Measurements from ENCODE around the gene TSEN34.
A peak's percentile ranks its signal among the peaks of the same experiment; 100 is the strongest.

Gene TSEN34

DNA sequence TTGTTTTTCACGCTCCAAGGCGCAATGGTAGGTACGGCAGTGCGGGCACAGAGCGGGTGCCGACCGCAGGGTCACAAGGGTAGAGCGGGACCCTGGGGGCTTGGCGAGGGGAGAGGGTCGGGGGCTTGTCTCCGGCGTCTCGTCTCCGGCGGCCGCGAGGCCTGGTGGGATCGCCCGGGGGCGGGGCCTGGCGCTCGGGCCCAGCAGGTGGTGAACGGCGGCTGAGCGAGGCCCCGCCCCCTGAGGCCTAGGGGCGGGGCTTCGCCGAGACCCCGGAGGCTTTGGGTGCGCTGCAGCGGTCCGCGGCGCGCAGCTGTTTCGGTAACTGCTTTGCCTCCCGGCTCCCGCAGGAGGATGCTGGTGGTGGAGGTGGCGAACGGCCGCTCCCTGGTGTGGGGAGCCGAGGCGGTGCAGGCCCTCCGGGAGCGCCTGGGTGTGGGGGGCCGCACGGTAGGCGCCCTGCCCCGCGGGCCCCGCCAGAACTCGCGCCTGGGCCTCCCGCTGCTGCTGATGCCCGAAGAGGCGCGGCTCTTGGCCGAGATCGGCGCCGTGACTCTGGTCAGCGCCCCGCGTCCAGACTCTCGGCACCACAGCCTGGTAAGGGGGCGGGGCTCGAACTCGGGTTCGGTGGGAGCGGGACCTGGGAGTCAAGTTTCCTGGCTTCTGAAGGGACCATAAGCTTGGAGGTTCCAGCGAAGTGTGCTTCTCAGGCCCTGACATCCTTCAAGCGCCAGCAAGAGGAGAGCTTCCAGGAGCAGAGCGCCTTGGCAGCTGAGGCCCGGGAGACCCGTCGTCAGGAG lies at the start of gene TSEN34:
TSEN34 (plus strand) TSS at position 298 of the 800 bp plus-strand sequence; CDS start at position 355, 57 bp downstream.
- peak; percentile 97 for DNase-seq

DNA sequence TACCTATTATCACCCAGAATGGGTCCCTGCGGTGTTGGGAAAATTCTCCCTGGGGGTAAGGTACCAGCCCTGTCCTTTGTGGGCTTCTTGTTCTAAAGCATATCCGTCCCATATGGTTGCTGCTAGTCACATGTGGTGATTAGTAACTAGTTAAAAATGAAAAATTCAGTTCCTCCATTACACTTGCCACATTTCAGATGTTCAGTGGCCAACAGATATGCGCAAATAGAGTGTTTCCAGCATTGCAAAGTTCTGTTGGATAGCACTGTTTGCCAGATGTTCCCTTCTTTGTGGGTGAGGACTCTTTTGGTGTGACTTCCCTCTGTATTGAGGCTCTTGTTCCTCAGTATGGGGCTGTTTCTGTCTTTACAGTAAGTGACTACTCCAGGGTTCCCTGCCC lies 49.8 kb upstream of the TSEN34 start:
- no peak for DNase-seq

DNA sequence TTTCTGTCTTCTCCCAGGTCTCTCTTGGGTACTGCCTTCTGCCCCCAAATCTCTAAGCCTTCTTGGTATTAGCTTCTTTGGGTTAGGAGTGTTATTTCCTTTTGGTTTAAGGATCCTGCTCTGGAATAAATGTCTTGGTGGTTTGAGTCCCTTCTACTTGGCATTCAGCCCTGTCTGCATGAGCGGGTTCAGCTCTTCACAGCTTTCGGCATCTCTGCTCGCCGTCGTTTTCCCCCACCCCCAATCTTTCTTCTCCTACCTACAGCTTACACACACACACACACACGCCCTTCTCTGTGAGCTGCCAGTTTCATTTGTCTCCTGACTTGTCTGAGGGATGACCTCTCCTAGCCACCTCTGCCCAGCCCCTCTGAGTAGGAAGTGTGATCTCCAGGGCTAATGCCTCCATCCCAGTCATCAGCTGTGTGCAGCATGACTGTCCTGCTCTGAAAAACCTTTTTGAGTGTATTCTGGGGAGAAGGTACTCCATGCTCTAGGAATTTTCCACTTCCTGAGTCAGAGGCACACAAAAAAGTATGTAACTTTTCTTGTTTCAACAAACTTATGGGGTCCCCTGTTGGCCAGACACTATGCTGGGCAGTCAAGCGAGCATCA lies 48.8 kb upstream of the TSEN34 start:
- no peak for DNase-seq

DNA sequence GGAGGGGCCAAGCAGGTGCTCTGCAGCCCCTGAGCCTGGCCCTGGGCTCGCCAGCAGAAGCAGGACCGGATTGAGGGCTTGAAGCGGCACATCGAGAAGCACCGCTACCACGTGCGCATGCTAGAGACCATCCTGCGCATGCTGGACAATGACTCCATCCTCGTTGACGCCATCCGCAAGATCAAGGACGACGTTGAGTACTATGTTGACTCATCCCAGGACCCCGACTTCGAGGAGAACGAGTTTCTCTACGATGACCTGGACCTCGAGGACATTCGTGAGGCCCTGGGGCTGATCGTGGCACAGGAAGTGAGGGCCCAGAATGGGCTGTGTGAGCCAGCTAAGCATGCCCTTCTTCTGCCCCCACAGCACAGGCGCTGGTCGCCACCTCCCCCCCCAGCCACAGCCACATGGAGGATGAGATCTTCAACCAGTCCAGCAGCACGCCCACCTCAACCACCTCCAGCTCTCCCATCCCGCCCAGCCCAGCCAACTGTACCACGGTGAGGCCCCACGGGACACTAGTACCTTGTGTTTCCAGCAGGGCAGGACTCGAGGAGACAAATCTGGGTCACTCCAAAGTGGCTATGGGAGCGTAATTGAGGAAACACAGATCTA lies 45.5 kb upstream of the TSEN34 start:
- DNase-seq, result no peak

DNA sequence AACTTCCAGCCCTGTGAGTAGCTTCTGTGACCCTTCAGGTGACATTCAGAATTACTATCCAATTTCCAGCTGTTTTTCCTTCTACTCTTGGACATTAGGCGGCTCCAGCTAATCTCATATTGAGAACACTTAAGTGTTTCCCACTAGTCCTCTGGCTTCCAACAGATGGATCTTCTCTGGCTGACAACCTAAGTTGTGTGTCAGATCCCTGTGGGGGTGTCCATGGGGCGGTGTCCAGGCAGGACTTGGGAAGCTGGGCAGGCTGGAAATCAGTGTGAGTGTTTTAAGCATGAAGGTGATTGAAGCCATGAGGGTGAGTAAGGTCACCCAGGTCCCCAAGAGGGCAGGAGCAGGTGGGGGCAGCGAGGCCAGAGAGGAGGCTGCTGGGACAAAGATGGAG lies 43.4 kb upstream of the TSEN34 start:
- DNase-seq, result no peak

DNA sequence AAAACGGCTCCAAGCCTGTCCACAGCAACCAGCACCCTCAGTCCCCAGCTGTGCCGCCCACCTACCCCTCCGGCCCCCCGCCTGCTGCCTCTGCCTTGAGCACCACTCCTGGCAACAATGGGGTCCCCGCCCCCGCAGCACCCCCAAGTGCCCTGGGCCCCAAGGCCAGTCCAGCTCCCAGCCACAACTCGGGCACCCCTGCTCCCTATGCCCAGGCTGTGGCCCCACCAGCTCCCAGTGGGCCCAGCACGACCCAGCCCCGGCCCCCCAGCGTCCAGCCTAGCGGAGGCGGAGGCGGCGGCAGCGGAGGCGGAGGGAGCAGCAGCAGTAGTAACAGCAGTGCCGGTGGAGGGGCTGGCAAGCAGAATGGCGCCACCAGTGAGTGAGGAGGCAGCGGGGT lies 43.0 kb upstream of the TSEN34 start:
- no peak for DNase-seq

DNA sequence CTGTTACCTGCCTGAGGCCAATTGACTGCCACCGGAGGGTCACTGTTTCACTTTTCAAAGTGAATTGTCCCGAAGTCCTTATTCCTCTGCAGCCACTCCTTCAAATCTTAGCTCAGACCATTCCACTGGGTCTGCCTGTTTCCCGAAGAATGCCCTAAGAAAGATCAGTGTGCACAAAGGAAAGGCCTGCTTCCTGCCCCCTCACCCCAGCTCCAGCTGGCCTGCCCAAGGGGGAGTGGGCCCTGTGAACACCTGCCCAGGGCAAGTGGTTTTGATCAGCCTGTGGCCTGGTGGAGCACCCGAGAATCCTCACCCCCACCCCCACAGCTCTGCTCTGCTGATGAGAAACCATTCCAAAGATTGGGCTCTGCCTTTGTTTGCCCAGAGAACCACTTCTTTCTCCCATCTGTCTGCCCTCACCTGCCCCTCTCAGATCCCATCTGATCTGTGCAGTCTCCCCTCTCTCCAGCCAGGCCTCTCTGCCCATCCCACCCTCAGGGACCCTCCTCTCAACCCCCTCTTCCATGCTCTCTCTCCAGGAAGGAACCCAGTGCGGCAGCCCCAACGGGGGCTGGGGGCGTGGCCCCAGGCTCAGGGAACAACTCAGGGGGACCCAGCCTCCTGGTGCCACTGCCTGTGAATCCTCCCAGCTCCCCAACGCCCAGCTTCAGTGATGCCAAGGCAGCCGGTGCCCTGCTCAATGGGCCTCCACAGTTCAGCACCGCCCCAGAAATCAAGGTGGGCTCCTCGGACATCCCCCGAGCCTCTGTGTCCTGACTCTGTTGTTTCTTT lies 41.9 kb upstream of the TSEN34 start:
- DNase-seq, result no peak

DNA sequence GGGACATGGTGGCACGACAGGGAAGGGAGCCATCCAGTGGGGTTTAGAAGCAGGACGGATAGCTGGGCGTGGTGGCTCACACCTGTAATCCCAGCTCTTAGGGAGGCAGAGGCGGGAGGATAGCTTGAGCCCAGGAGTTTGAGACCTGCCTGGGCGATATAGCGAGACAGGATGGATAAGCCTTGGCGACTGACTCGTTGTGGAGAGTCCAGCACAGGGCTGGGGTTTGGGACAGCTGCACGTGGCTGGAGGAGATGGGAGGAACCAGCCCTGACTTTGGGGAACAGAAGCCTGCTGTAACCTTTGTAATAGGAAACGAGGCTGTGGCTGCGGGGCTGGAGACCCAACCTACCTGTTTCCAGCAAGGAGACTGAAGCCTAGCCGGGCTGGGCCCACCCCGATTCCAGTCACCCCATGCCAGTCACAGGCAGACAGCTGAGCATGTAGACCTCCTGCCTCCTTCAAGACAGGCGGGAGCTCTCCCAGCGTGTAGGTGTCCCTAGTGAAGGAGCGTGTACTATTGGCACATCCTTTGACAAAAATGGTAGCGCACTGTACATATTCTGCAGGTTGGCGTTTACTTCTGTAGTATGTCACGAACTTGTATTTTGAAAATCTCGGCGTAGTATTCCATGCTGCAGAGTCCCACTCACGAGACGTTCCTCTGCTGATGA lies 39.6 kb upstream of the TSEN34 start:
- no peak for DNase-seq

DNA sequence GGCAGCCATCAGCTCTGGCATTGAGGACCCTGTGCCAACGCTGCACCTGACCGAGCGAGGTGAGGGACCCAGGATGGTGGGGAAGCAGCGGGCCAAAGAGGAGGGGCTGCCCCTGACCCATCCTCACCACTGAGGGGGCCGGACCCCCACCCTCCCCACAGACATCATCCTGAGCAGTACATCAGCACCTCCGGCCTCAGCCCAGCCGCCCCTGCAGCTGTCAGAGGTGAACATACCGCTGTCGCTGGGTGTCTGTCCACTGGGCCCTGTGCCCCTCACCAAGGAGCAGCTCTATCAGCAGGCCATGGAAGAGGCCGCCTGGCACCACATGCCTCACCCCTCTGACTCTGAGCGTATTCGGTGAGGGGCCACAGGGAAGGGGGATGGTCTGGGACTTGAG lies 38.8 kb upstream of the TSEN34 start:
- DNase-seq, result no peak

DNA sequence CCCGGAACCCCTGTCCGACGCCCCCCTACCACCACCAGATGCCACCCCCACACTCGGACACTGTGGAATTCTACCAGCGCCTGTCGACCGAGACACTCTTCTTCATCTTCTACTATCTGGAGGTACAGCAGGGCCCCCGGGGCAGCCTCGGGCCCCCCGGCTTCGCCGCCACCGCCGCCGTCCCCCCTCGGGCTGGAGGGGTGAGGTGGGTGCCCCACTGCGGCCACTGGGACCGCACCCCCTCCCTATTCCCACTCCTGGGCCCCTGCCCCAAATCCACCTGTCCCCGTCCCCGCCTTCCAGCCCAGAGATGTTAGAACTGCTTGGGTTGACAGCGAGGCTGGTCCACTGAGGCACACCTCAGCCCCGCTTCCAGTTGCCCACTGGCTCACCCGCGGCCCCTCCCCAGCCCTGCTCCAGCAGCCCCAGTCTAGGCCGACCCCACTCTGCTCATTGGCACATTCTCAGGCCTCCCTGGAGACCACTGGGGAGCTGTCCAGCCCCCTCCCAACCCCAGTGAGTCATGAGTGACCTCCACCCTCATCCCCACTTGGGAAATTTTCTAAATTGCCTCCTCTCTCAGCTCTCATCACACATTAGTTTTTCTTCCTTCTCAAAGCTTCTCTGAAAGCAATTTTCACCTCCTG lies 38.1 kb upstream of the TSEN34 start:
- no peak for DNase-seq

DNA sequence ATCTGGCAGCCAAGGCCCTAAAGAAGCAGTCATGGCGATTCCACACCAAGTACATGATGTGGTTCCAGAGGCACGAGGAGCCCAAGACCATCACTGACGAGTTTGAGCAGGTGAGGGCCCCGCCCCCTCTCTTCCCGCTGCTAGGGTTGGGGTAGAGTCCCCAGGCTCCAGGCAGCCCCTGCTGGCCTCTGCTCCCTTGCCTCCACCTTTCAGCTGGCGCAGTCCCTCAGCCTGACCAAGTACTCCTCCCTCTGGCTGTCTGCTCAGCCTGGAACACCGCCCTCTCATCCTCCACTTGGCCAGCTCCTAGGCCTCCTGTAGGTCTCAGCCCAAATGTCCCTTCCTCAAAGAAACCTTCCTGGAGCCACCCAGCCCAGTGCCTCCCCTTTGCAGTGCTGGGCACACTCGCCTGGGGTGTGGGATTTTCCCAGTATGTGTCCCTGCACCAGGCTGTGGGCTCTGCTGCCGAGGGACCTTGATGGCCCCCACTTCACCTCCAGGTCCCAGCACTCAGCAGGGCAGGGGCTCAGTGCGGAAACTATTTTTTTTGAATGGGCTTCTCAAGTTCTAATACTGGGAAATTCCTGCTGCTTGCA lies 37.3 kb upstream of the TSEN34 start:
- DNase-seq, result no peak

DNA sequence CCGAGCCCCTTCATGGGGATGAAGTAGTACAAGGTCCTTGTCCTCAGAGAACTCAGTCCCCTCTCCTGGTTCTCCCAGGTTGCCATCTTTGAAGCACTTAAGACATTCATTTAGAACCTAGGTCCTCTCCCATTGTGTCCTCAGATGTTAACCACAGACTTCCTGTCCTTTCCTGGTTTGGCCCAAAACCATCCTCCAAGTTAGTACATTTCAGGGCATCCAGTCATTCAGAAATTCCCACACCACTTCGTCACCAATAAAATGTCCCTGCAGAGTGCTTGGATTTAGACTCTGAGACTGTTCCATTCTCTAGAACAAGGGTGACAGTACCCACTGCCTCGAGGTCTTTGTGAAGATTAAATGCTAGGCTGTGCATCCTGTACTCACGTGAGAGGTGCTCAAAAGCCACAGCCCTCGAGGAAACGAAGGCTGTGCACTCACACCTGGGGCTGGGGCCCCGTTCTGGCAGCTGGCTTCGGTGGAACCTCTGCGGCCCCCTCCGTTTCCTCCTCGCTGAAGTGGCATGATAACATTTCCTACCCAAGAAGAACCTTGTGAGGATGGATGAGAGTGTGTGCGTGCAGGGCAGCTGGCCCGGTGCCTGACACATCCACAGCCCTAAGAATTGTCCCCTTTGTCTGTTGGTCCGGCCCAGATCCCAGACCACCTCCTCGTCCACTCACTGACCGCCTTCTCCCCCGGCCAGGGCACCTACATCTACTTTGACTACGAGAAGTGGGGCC lies 36.3 kb upstream of the TSEN34 start:
- DNase-seq, result no peak

DNA sequence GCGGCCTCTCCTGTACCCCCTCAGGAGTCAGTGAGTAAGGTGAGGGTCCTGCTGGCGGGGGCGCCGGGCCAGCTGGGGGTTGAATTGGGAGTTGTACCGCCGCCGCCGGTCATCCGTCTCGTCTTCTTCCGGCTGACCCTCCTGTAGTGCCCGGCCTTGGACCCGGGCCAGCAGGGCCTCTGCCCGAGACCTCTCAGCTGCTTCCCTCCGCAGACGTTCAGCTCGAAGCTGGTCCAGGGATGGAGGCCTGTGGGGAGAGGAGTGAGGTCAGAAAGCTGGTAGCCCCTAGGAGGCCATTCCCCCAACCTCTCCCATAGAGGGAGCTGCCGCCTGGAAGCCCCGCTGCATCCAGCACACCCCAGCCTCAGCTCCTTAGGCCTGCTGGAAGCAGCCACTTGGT lies 35.4 kb upstream of the TSEN34 start:
- DNase-seq, result no peak

DNA sequence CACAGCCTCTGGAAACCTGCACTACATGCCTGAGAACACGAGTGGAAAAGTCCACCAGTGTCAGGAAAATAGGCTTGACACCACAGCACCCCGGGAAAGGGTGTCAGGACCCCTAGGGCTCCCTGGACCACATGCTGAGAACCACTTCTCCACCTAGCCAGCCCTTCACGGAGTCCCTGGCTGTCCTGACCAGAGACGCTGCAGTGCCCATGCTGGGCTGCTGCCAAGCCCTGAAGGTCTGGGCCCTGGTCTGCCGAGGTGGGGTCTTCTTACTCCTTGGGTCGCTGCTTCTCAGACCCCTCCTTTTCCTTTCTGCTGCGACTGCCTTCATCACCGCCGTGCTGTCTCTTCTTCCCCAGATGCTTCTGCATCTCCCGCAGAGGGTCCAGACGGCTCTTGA lies 34.6 kb upstream of the TSEN34 start:
- no peak for DNase-seq

DNA sequence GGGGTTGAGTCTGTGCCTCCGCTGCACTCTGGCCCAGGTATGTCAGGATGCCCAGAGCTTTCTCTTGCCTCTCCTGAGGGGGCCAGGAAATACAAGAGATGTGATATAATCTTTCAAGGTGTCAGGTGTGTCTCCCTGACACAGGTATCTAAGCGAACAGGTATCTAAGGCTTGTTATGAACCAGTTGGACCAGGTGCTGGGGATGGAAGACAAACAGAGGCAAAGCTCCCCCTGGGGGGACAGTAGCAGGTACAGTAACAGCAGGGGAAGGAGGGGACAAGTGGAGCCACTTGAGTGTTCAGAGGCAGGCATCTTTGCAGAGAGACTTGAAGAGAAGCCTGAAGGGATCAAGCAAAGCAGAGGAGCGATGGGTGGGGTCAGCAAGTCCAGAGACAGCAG lies 34.2 kb upstream of the TSEN34 start:
- DNase-seq, result no peak

DNA sequence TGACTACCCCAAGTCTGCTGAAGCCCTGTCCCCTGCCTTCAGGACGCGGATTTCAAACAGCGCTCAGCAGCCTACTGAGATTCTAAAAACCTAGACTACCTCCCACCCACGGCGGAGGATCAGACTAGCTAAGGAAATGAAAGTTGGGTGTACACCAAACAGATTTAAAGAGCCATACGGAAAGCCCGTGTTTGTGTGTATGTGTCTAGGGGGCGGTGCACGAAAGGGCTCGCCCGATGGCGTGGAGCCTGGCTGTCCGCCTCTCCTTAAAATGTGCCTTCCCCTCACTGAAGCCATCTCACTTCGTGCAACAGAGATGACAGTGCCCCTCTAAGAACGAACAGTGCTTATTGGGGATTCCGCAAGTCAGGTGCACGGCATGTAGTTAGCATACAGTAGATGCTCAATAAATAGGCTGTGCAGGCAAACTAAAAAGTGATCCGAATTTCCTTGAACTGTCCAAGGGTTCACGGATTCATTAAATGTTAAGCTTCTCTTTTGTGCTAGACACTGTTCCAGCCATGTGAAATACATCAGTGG lies 32.2 kb upstream of the TSEN34 start:
- DNase-seq, result peak; percentile 80

DNA sequence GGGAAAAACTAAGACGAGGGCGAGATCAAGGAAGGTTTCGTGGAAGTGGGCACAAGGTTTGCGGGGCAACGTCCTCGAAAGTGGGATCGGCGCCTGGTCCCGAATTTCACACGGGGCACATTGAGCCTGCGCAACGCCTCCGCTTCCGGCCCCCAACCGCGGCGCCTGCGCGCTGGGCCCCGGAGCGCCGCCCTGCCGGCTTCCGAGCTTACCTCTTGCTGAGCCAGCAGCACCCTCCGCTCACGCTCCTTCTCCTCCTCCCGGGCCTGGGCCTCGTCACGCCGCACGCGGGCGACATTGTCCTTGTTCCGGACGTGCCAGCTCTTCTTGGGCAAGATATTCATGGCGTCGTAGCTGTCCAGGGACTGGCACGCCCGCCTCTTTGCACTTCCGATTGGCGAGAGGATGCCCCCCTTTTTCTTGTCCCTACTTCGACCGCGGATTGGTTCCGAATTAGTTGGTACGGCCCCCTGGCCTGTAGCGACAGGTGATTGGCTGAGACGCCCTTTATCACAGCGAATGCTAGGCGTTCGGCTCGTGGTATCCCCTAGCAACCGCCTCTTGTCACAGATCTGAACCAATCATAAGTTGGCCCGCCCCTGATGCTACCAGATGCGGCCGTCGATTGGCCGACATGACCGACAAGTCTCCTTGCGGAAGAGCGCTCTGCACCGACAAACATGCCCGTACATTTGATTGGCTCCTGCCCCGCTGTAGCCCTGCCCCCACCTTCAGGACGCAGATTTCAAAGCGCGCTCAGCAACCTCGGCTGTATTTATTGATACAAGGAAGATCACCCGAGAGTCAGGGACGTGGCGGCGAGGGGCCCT lies 31.5 kb upstream of the TSEN34 start, which contains the start of gene LENG1:
LENG1 (minus strand) TSS at position 370 of the 830 bp plus-strand sequence; CDS start at position 344, 26 bp downstream.
- DNase-seq, result peak; percentile 100

DNA sequence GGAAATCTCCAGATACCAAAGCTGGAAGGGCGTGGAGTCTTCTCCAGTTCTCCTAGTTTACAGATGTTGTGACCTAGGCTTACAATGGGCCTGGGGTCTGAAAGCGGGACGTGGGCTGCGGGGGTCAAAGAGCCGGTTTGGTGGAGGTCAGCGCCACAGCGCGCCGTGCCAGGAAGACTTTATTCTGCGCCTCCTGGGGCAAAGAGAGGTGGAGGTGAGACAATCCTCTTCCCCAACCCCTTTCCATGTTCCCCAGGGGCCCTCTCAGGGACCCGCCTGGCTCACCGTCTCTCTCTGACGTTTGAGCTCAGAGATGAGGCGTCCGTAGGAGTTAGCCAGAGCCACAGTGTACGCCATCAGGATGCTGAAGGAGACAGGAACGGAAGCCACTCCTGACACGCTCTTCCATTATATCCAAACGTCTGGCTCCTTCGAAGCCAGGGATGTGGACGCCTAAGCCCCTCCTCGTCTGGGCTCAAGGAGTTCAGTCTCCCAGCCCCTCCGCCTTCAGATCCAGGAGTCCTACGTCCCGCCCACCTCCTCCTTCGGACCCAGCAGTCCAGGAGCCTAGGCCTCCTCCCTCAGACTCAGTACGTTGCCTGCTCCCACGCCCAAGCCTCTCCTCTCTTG lies 30.8 kb upstream of the TSEN34 start:
- peak; percentile 66 for DNase-seq

DNA sequence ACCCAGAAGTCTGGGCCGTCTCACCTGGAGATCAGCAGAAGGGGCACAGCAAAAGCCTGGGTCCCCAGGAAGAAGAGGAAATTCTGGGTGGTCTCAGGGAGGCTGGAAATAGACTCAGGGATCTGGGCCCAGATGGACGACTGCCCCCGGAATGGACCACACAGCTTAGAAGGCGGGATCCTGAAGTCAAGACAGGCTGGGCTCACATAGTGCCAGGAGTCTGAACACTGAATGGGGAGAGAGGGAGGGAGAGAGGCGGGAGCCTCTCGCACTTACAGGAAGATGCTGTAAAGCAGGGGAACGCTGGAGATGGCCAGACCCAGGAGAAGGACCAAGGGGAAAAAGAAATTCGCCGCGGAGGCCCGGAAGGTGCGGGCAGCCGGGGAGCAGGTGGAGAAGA lies 30.3 kb upstream of the TSEN34 start:
- no peak for DNase-seq
